ENCODE data around the gene ZNF276. TPM values are rescaled to one million over a fixed set of nuclear protein-coding genes. Genes with fewer than 3 reads are reported as not detected.

ZNF276 gene
- polyA plus RNA-seq, 1 donor (not counting 4 experiments of a cell fraction or from before 2014, with no cell fraction given) = 11.3 TPM

GRCh38 chr16:89732142-89732917 lies 11.0 kb downstream of the ZNF276 start:
- Histone ChIP-seq H4K20me1 (ENCODE audit: control insufficient read depth, extremely low read depth, insufficient read depth, low read length) (no peaks in the 10 kb centered on the region), H3K4me2 (ENCODE audit: control insufficient read depth, extremely low read depth, insufficient read depth, low read depth, low read length) (no peak overlapping the region), H3K4me1 (ENCODE audit: control insufficient read depth, extremely low read depth, insufficient read depth, low read length) (no peaks in the 10 kb centered on the region), H3K36me3 (ENCODE audit: control insufficient read depth in 2 of 2, extremely low read depth in 1 of 2, insufficient read depth in 2 of 2, low read length in 2 of 2) (peaks cover 45 to 52% of the 10 kb centered on the region in 2 experiments), H3K9me3 (ENCODE audit: control insufficient read depth, low read depth, low read length) (no peaks in the 10 kb centered on the region), H3K9ac (ENCODE audit: control insufficient read depth, extremely low read depth, insufficient read depth, low read length) (no peak overlapping the region), H3K27ac (ENCODE audit: control insufficient read depth, insufficient read depth, low read length) (no peak overlapping the region), H3K79me2 (ENCODE audit: control insufficient read depth, insufficient read depth, low read length) (peaks cover 2% of the 10 kb centered on the region), H3K4me3 (ENCODE audit: control insufficient read depth in 2 of 3, extremely low read depth in 1 of 3, insufficient read depth in 2 of 3, low read depth in 1 of 3, low read length in 3 of 3) (no peak overlapping the region), H3K9me1 (ENCODE audit: control insufficient read depth, extremely low read depth, insufficient read depth, low read length) (no peaks in the 10 kb centered on the region), H3K27me3 (ENCODE audit: control insufficient read depth, extremely low read depth, insufficient read depth, low read length) (no peaks in the 10 kb centered on the region), H2AFZ (ENCODE audit: control insufficient read depth, low read length) (no peak overlapping the region)
- no peak for DNase-seq (ENCODE audit: low read depth, low spot score)
- TF ChIP-seq CTCF (optimal IDR thresholded peaks at IDR 0.05 in 1 of 3, IDR thresholded peaks at IDR 0.05 in 1 of 3, conservative IDR thresholded peaks at IDR 0.05 in 1 of 3; ENCODE audit: extremely low read depth in 1 of 3, insufficient read depth in 2 of 3, low read length in 3 of 3) (no peak), EZH2 (IDR thresholded peaks at IDR 0.05; ENCODE audit: low read length) (no peak)
- no peak for FAIRE-seq
- dilution Hi-C loops (cut with MboI; ENCODE audit: extremely low pct_ligation_motif_present, low sequenced_read_pairs) = no loop called here

GRCh38 chr16:89732918-89733242 lies 11.5 kb downstream of the ZNF276 start:
- no peaks in the 10 kb centered on the region for H4K20me1 ChIP-seq (ENCODE audit: control insufficient read depth, extremely low read depth, insufficient read depth, low read length)
- no peaks in the 10 kb centered on the region for H3K9me1 ChIP-seq (ENCODE audit: control insufficient read depth, extremely low read depth, insufficient read depth, low read length)
- no peak overlapping the region for H3K4me3 ChIP-seq (ENCODE audit: control insufficient read depth in 2 of 3, extremely low read depth in 1 of 3, insufficient read depth in 2 of 3, low read depth in 1 of 3, low read length in 3 of 3)
- H3K4me1 ChIP-seq (ENCODE audit: control insufficient read depth, extremely low read depth, insufficient read depth, low read length) = no peaks in the 10 kb centered on the region
- no peak overlapping the region for H3K4me2 ChIP-seq (ENCODE audit: control insufficient read depth, extremely low read depth, insufficient read depth, low read depth, low read length)
- peaks cover 2% of the 10 kb centered on the region for H3K79me2 ChIP-seq (ENCODE audit: control insufficient read depth, insufficient read depth, low read length)
- no peak for TF ChIP-seq EZH2 (IDR thresholded peaks at IDR 0.05; ENCODE audit: low read length)
- no peak for TF ChIP-seq CTCF (optimal IDR thresholded peaks at IDR 0.05 in 1 of 3, IDR thresholded peaks at IDR 0.05 in 1 of 3, conservative IDR thresholded peaks at IDR 0.05 in 1 of 3; ENCODE audit: extremely low read depth in 1 of 3, insufficient read depth in 2 of 3, low read length in 3 of 3)
- peaks cover 45 to 55% of the 10 kb centered on the region in 2 experiments for H3K36me3 ChIP-seq (ENCODE audit: control insufficient read depth in 2 of 2, extremely low read depth in 1 of 2, insufficient read depth in 2 of 2, low read length in 2 of 2)
- H2AFZ ChIP-seq (ENCODE audit: control insufficient read depth, low read length) = no peak overlapping the region
- DNase-seq (ENCODE audit: low read depth, low spot score) = no peak
- H3K27me3 ChIP-seq (ENCODE audit: control insufficient read depth, extremely low read depth, insufficient read depth, low read length) = no peaks in the 10 kb centered on the region
- no peak overlapping the region for H3K9ac ChIP-seq (ENCODE audit: control insufficient read depth, extremely low read depth, insufficient read depth, low read length)
- no peak for FAIRE-seq
- no peak overlapping the region for H3K27ac ChIP-seq (ENCODE audit: control insufficient read depth, insufficient read depth, low read length)
- dilution Hi-C loops (cut with MboI; ENCODE audit: extremely low pct_ligation_motif_present, low sequenced_read_pairs) = no loop called here
- H3K9me3 ChIP-seq (ENCODE audit: control insufficient read depth, low read depth, low read length) = no peaks in the 10 kb centered on the region
